CD4-positive, alpha-beta T cell treated with Interleukin-4 for 4 hours (primary cell): Measurements from ENCODE around the gene CHCHD4.
"Not testable (repeated sequence)": the region's sequence is repeated elsewhere in the genome, so short reads cannot be mapped to it uniquely, and the experiment has no call there.

Experiments
- DNase-seq: peaks from one replicate; pipeline ENCODE4 v3.0.0-alpha.2; 2020

The CHCHD4 gene

DNA sequence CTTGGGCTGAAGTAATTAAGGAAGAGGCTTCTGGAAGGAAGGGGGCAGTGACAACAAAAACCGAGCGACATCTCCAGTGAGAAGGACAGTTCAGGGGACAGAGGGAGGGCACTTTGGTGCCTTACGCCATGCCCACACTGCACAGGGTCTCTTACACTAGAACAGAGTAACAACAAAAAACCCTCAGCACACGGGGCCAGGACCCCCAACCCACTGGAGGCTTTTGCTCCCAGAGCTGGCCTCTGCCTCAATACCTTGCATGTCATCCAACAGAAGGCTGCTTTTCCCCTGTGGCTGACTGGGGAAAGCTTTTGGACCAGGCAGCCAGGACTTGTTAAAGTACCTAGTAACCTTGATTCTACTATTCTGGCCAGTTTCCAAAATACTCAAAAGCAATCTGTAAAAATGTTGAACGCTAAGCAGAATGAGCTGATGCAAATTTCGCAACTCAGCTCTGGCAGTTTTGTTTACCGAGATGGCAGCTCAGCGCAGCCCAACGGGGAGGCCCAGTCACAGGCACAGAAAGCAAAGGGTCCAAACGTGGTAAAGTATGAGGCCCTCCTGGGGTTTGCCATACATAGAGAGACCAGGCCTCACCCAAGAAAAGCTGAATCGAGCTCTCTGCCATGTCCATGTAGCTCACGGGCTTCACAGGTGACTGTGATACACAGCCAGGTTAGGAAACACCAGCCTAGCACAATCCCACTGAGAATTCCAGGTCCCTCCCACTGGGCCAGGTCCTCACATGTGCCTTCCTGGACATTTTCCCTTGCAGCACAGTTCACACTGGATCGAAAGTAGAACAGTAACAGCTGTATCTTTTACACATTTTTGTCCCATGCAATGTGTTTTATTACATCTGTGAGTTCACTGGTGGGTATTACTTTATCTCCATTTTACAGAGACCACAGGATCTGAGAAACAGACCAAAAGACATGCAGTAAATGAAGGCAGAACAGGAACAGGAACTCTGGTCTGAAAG, 6.0 kb downstream of the CHCHD4 start:
- no peak for DNase-seq

DNA sequence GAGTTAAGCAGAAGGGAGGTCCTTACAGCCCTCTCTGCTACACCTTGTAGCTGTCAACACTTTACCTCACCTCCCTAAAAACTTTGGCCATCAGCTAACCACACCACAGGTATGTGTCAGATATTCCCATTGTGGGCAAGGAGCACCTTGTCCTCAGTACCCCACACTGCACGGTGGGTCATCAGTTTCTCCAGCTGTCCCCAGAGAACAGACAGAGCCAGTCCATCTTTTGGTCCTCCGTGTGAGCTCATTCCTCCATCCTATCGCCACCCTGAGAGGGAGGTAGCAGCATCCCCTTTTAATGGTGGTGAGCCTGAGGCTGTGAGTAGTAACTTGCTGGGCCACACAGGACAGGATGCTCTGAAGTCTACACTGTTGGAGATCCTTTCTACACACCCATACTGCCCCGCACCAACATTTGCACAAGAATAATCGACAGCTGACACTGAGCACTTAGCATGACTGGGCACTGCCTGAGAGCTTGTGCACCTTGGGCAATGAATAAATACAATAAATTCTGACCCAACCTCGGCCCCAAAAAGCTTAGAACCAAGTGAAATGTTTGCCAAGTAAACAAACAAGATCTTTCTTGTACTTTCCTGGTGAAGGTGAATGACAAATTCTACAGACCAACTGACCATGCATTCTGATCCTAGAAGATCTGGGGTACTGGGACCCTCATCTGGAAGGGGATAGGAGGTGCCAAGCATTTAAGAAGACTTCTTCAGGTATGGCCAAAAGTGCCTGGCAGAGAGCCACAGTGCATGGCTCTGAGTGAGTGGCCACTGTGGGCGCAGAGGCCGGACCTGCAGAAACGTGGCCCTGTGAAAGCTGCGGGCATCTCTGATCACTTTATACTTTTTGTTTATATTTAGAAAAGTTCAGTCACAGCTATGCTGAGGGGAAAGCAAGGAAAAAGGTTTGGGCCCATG, 6.9 kb downstream of the CHCHD4 start:
- no peak for DNase-seq

DNA sequence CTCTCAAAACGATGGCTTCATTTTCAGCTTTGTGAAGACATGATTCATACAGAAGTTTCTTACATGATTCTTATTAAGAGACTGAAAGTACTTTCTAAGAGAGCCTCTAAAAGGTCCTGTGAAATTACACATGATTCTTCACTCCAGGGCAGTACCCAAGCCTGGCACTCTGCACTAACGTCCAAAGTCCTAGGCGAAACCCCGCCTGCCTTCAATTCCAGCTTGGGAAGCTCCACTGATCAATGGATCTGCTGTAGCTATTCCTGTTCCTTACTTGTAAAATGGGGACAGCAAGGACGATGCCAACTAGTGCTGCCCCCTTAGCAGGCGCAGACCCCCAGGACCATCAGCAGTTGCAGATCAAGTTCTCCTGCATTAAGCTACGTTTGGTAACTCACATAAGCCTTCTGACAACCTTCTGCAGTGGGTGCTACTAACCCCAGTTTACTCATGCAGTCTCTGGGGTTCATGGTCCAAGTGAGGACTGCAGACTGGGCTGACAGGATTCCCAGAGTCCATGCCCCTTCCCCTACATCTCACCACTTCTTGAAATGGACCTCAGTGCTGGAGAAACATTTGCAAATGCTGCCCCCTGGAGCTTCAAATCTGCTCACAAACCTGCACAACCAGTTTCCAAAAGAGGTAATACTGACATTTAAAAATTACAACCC, 10.6 kb downstream of the CHCHD4 start:
- DNase-seq = no peak

DNA sequence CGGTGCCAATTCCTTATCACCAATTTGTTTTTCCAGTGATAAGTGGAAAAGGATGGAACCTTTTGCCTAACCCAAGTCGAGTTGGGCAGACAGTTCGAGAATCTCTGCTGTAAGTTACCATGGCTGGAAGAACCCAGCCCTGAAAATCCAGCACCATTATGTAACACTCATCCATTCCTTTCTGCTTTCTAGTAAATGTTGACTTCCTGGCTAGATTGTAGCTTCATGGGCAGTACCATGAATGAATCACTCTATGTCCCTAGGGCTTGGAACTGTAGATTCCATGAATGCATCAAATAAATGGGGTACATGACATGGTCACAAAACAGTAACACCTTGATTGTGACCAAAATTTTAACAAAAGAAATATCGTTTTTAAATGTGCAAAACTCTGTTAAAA, 14.0 kb downstream of the CHCHD4 start:
- DNase-seq = no peak

DNA sequence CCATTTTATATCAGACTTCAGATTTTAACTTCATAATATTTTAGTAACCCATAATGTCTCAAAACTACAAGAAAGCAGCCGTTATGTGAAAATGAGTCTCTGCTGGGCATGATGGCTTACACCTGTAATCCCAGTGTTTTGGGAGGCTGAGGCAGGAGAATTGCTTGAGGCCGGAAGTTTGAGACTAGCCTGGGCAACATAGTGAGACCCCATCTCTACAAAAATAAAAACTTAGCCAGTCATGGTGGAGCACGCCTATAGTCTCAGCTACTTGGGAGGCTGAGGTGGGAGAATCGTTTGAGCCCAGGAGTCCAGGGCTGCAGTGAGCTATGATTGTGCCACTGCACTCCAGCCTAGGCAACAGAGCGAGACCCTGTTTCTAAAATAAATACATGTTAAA, 14.8 kb downstream of the CHCHD4 start:
- not testable (repeated sequence) for DNase-seq

DNA sequence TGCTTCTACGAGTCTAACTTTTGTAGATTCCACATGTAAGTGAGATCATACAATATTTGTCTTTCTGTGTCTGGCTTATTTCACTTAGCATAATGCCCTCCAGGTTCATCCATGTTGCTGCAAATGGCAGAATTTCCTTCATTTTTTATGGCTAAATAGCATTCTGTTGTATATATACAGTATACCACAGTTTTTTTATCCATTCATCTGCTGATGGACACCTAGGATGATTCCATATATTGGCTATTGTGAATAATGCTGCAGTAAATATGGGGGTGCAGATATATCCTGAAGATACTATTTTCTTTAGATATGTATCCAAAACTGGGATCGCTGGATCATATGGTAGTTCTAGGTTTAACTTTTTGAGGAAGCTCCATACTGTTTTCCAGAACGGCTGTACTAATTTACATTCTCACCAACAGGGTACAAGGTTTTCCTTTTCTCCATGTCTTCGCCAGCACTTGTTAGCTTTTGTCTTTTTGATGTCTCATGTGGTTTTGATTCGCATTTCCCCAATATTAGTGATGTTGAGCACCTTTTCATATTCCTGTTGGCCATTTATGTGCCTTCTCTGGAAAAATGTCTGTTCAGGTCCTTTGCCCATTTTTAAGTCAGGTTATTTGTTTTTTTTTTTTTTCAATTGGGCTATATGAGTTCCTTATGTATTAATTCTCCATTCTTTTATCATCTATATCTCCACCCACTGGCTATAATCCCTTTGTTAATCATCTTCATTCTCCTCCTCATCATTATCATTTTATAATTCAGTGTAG, 26.9 kb downstream of the CHCHD4 start:
- no peak for DNase-seq

DNA sequence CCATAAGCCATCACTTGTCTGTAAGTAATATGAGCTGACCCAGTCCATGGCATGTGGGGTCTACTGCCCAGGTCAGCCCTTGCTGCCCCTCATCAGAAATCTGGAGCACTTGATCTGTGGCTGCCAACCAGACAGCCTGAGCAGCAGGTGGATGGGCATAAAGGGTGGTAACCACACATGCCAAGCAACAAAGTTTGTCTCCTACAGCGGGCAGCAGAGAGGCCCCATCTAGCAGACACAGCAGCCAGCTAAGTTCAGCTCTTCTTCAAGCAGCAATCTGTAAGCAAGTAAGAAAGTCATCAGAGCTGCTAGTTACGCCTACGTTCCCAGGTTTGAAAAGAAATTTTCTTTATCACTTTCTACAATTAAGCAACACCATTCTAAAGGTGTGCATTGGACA, 27.9 kb downstream of the CHCHD4 start:
- DNase-seq = no peak

DNA sequence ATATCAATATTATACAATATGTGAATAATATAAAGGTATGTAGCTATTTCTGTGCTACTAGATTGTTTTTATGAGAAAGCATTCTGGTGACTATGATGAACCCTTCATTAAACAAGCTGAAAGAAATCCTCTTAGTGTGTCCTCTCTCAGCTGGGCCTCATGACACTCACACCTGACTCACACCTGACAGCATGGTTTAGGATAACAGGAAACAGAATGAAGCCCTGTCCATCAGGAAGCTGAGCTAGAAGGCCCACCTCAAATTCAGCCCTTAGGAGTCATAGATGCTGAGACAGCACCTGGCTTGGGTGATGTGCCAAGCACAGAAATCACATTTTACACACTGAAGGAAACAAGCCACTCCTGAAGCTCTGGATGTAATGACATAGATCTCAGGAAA, 30.8 kb downstream of the CHCHD4 start:
- no peak for DNase-seq

DNA sequence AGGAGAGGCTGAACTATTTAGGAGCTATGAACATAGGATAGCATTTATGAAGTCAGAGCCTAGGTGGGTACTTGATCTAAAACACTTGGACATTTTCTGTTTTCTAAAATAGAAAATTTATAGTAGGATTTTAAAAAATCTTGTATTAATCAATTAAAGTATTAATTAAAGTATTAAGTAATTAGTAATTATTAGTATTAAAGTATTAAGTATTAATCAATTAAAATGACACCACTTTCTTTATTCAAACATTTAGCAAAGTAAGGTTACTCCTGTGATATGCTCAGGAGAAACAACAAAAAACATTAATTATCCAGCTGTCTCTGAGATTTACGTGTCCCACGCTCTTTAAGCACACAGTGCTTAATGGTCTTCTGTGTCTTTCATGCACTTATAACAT, 32.2 kb downstream of the CHCHD4 start:
- DNase-seq = no peak

DNA sequence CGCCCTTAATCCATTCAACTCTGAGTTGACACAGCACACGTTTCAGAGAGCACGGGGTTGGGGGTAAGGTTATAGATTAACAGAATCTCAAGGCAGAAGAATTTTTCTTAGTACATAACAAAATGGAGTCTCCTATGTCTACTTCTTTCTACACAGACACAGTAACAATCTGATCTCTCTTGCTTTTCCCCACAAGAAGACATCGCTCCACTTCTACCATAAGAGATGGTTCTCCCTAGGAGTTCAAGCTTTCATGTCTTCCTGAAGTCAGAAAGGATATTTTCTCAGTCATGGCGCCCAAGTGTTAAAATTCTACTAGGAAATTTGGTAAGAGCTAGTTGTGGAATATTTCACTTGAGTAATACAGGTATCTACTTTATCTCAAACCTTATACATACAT, 32.7 kb downstream of the CHCHD4 start:
- not testable (repeated sequence) for DNase-seq

DNA sequence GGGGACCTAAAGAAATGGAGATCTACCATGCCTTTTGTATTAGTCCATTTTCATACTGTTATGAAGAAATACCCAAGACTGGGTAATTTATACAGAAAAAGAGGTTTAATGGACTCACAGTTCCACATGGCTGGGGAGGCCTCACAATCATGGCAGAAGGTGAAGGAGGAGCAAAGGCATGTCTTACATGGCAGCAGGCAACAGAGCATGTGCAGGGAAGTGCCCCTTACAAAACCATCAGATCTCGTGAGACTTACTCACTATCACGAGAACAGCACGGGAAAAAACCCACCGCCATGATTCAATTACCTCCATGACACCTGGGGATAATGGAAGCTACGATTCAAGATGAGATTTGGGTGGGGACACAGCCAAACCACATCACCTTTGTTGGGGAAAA, 37.2 kb downstream of the CHCHD4 start:
- not testable (repeated sequence) for DNase-seq

DNA sequence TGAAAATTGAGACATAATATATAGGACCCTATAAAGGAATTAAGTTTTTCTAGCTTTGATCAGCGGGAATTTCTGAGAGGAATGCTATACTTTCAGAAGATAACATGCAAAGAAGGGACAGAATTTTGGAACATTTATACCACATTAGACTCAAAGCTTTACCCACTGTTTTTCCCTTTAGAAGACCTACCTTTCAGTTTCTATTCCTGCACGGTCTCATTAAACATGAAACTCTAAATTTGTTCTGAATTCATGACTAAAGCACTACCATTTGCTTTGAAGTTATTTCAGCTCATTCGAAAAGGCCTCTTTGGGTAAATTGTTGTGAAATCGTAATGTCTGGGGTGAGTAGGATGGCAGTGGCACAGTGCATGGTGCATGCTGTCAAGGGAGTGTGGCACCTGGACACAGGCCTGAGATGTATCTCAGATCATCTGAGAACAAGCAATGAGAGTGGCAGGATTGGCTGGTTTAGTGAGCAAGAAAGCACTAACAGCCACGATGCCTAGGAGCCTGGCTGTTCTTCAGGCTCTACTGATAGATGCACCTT, 42.5 kb downstream of the CHCHD4 start:
- DNase-seq = no peak

DNA sequence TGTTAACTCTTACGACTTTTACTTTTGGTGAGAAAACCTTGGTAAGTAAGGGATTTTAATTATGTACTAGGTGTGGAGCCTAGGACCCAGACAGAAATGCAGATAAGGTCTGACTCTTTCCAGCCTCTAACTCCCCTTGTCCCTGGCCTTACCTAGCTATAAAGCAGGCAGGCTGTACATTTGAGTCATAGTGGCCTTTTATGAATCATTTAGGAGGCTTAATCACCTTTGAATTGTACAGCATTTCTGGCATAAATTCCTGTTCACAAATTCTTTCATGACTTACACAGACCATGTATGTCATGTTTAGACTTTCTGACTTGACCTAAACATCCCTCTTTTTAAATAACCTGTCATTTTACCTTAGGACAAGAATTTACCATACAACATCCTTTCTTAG, 47.4 kb downstream of the CHCHD4 start:
- no peak for DNase-seq

DNA sequence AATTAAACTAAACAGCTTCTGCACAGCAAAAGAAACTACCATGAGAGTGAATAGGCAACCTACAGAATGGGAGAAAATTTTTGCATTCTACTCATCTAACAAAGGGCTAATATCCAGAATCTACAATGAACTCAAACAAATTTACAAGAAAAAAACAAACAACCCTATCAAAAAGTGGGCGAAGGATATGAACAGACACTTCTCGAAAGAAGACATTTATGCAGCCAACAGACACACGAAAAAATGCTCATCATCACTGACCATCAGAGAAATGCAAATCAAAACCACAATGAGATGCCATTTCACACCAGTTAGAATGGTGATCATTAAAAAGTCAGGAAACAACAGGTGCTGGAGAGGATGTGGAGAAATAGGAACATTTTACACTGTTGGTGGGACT, 49.4 kb downstream of the CHCHD4 start:
- not testable (repeated sequence) for DNase-seq

DNA sequence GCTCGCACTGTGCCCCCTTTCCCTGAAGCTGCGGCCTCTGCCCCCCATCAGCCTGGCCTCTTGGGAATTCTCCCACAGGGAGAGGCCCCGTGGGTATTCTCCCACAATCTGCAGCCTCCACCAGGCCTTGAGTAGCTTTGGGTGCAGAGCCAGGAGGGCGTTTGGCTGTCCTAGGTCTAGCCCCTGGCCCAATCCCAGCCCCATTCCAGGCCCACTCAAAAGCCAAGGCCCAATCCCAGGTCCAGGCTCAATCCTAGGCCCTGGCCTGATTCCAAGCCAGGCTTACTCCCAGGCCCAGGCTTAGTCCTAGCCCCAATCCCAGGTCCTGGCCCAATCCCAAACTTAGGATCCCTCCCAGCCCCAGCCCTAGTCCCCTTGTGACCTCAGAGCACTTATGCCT, 59.8 kb downstream of the CHCHD4 start:
- DNase-seq = no peak

DNA sequence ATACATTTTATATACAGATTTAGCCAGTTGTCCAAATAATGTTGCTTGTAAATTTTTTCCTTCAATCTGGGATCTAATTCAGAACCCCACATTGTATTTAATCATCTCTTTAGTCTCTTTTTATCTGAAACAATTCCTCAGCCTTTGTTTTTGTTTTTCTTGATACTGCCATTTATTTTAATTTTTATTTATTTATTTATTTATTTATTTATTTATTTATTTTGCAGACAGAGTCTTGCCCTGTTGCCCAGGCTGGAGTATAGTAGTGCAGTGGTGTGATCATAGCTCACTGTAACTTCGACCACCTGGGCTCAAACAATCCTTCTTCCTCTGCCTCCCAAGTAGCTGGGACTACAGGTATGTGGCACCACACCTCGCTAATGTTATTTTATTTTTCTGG, 61.5 kb downstream of the CHCHD4 start:
- no peak for DNase-seq
